SH-SY5Y (cell line): ENCODE data around the gene CAPN14.

ENCODE experiments used
- GATA2 ChIP-seq: IDR thresholded peaks from 2 replicates; pipeline ENCODE4 v1.6.1; 2011; ENCODE audit warnings: mild to moderate bottlenecking, low read depth, low read length
- GATA3 ChIP-seq: IDR thresholded peaks from 2 replicates; pipeline ENCODE4 v1.6.1; 2011; ENCODE audit warnings: low read depth, mild to moderate bottlenecking, low read length, moderate library complexity

DNA sequence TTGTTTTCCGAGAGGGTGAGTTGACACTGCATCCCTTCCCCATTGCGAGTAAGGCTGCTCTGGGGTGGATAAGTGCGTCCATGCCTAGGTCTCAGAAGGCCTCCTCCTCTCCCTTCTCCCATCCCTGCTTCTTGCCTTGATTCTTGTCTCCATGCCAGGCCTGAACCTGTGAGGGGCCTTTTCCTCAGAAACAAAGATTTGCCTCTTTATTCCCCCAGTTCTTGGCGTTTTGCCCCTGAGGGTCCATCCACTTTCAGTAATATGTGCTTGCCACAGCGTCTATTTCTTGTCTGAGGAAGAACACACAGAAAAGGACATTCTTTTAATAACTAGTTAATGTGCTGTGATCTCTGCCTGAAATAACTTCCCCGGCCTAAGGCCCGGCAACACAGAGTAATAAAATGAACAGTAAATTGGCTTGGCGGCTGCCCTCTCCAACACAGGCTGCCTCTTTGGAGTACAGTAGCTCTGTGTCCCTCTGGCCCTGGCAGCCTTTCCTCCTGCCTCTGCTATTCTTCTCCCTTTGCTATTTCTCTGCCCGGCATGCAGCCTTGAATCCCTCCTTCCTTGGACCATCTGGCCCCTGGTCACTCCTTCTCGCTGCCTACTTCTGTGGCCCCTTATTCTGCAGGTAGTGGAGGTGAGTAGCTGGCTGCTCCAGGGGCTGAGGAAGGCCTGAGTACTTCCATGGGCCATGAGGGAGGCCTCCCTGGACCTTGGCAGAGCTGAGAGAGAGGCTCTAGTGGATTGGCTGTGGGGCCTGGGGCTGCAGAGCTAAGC is 21.0 kb upstream of the CAPN14 start:
- TF ChIP-seq GATA2 (no peak), GATA3 (no peak)
